ENCODE measurements around the gene DEAF1. TPM values are rescaled to one million over a fixed set of nuclear protein-coding genes. Genes with fewer than 3 reads are reported as not detected.

DEAF1 gene
- total and polyA plus RNA-seq, 9 of the 15 experiments (the other 6 are each of a cell fraction or from before 2014, with no cell fraction given), result 2.0 to 69.1 (median 26.8) TPM

GRCh38 chr11:688681-689080 lies 6.3 kb downstream of the DEAF1 start (continued):
- TF ChIP-seq MGA (IDR thresholded peaks at IDR 0.05), result no peak
- TF ChIP-seq SNIP1 (IDR thresholded peaks at IDR 0.05; ENCODE audit: low read depth), result no peak
- no peak for TF ChIP-seq PURB (CRISPR knock-in tag; IDR thresholded peaks at IDR 0.05; ENCODE audit: low read depth)
- no peak for TF ChIP-seq CBX1 (IDR thresholded peaks at IDR 0.05; ENCODE audit: low read depth)
- no peak for TF ChIP-seq EP300 (IDR thresholded peaks at IDR 0.05; ENCODE audit: low read length)
- TF ChIP-seq FOXJ3 (CRISPR knock-in tag; IDR thresholded peaks at IDR 0.05), result no peak
- TF ChIP-seq XRCC3 (IDR thresholded peaks at IDR 0.05), result no peak
